Lower leg skin (tissue), 4 donors: ENCODE data around the gene BCO2. TPM values are rescaled to one million over a fixed set of nuclear protein-coding genes. Genes with fewer than 3 reads are reported as not detected.

ENCODE experiments used
- DNase-seq, 2 donors: peaks; one replicate each; pipeline ENCODE4 v3.0.0-alpha.2; 2019; ENCODE audit warnings: low spot score in 2 of 2
- H3K4me3 ChIP-seq: fragments of 200-600 bp; sonication (generic); 2 replicates; pipeline ENCODE4 v1.5.1; 2017; ENCODE audit warnings: mild to moderate bottlenecking, low read depth; ENCODE audit not compliant: poor library complexity, severe bottlenecking
- CTCF ChIP-seq, 3 donors: fragments of 450-650 bp; IDR thresholded peaks; one replicate each; pipeline ENCODE4 v1.5.1; 2016; ENCODE audit warnings: antibody characterized with exemption in 3 of 3, mild to moderate bottlenecking in 3 of 3, moderate library complexity in 2 of 3
- POLR2A ChIP-seq, 2 donors: fragments of 450-650 bp; IDR thresholded peaks; one replicate each; pipeline ENCODE4 v1.6.1; 2016 to 2017; ENCODE audit warnings: antibody characterized with exemption in 2 of 2, mild to moderate bottlenecking in 1 of 2, moderate library complexity in 1 of 2
- WGBS, 2 donors: methylation state at CpG; one replicate each; pipeline ENCODE4 v1.1.5; 2018; 5-methylcytosine and 5-hydroxymethylcytosine counted together
- intact Hi-C: fragments of 100-400 bp; cut with DNase I; formaldehyde crosslinking; loops from one replicate; pipeline ENCODE4 v1.15.0; 2023; ENCODE audit warnings: low total_unique reads
- total RNA-seq, 4 donors: library from RNA; depleted of rRNA; stranded (reverse); fragments of >200 nt; gene quantifications; one replicate each; pipeline ENCODE4 v1.1.0, GENCODE V29; 2016

The BCO2 gene
- total RNA-seq, 4 donors from 2014 or later: 0.98 to 5.7 (median 3.7) TPM

- DNase-seq: peak in 1 of 2 donors; percentile 50
- WGBS, 2 donors: 33 to 34% methylated on average over 7 of the region's 7 CpGs
These were observed 44.3 kb downstream of the BCO2 start for GRCh38 chr11:112219476-112220232.

GRCh38 chr11:112221274-112221835, 46.0 kb downstream of the BCO2 start:
- DNase-seq: no peak
- TF ChIP-seq CTCF (IDR thresholded peaks at IDR 0.05) (no peak), POLR2A (IDR thresholded peaks at IDR 0.05) (no peak)
- 25 to 41% methylated on average over 3 of the region's 3 CpGs for WGBS, 2 donors
- H3K4me3 ChIP-seq: no peak overlapping the region
- intact Hi-C loops: no loop called here

More at GRCh38 chr11:112219476-112220232, 44.3 kb downstream of the BCO2 start:
- intact Hi-C loops: loop anchor here (5.0 to 10.0 kb wide), 2 partner anchors 63 to 1065 kb away; no protein-coding TSS in a partner anchor
- TF ChIP-seq CTCF (IDR thresholded peaks at IDR 0.05) (peak in 1 of 3 donors; percentile 85), POLR2A (IDR thresholded peaks at IDR 0.05) (no peak)
- H3K4me3 ChIP-seq: no peak overlapping the region

GRCh38 chr11:112222303-112222702, 47.0 kb downstream of the BCO2 start:
- TF ChIP-seq POLR2A (IDR thresholded peaks at IDR 0.05) (no peak), CTCF (IDR thresholded peaks at IDR 0.05) (no peak)
- no peak overlapping the region for H3K4me3 ChIP-seq
- 46 to 53% methylated on average over 4 of the region's 4 CpGs for WGBS, 2 donors
- no peak for DNase-seq
- intact Hi-C loops: no loop called here

GRCh38 chr11:112223121-112223520, 47.8 kb downstream of the BCO2 start:
- TF ChIP-seq POLR2A (IDR thresholded peaks at IDR 0.05): no peak
- TF ChIP-seq CTCF (IDR thresholded peaks at IDR 0.05): no peak
- WGBS, 2 donors: 23 to 29% methylated on average over 1 of the region's 1 CpG
- no peak for DNase-seq
- H3K4me3 ChIP-seq: no peak overlapping the region
- intact Hi-C loops: no loop called here

- WGBS, 2 donors: 82 to 84% methylated on average over 5 of the region's 5 CpGs
- TF ChIP-seq POLR2A (IDR thresholded peaks at IDR 0.05) (no peak), CTCF (IDR thresholded peaks at IDR 0.05) (no peak)
- DNase-seq: no peak
- no peak overlapping the region for H3K4me3 ChIP-seq
- intact Hi-C loops: no loop called here
These were observed 48.6 kb downstream of the BCO2 start for GRCh38 chr11:112223754-112224532.
